GM21528 (cell line): ENCODE results near the gene WDR88.
"Not testable (repeated sequence)": the region's sequence is repeated elsewhere in the genome, so short reads cannot be mapped to it uniquely, and the experiment has no call there.

Experiments used
- ATAC-seq: cut with Tn5 transposase; IDR thresholded peaks from one replicate; pipeline ENCODE4 v1.9.1; 2021; ENCODE audit warnings: mild to moderate bottlenecking, moderate library complexity; ENCODE audit not compliant: unreplicated experiment, low FRiP score

WDR88 gene

DNA sequence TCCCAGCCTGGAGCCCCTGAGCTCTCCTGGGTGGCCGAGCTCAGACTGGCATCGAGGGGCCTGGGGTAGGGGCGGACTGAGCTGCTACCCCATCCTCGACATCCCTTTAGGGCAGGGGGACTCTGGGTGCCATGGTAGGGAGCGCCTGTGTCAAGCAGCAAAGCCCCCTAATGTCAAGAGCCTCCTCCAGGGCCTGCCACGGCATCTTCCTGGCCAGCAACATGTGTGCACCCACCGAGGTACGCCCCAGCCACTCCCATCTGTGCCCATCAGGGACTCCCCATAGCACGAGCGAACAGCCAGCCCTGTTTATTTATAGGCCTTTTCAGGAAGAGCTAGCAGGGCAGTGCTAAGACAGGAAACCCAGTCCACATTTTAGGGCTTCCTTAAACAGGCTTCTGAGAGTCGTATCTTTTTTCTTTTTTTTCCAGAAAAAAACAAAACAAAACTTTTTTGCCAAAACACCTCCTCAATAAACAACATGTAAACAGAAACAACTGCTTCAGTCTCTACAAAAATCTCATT lies 76.5 kb downstream of the WDR88 start:
- no peak for ATAC-seq

DNA sequence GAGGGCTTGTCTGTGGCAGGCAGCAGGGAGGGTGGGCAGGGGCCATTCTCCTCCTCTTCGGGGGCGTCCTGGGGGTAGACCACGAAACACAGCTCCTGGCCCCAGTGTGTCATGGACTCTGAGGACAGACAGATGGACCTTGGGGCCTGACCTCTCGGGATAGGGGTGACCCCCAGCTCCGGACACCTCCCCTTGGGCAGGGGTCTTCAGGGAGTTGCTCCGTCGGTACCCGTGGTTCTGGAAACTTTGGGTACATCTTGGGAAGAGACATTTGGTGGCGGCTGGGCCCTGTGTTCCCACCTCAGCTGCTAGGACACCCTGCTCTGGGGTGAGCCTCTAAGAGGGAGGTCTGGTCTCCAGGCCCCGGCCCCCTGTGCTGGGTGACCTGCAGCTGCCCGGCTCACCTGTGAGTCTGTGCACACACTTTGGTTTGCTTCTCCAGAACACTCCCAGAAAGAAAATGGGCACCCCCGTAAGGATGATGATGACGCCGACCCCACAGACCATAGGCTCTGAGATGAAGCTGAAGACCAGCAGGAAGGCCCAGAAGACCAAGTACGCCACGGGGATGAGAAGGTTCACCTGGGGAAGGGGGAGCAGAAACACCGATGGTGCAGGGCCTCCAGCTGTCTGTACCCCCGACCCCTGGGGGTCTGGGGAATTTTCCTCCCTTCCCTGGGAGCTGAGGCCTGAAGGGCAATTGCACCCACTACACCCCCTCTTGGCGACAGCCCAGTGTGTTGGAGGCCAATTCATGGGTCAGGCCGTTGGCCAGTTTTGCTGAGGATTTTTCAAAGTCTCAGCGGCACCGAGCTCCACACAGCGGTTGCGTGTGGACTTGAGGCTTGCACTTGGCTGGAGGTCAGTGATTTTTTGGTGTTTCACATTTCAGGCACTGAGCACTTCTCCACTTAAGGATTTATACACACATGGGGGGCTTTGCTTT lies 77.3 kb downstream of the WDR88 start:
- ATAC-seq: no peak

DNA sequence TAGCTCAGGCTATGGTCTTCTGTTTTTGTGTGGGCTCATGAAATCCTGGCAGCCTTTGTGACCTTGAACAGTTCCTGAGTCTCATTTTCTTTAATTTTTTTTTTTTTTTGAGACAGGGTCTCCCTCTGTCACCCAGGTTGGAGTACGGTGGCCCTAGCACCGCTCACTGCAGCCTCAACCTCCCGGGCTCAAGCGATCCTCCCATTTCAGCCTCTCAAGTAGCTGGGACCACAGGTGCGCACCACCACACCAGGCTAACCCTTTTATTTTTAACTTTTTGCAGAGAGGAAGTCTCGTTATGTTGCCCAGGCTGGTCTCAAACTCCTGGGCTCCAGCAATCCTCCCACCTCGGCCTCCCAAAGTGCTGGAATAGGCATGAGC lies 77.9 kb downstream of the WDR88 start:
- not testable (repeated sequence) for ATAC-seq

- no peak for ATAC-seq
Observed at GRCh38 chr19:33210266-33210940, 78.5 kb downstream of the WDR88 start.

DNA sequence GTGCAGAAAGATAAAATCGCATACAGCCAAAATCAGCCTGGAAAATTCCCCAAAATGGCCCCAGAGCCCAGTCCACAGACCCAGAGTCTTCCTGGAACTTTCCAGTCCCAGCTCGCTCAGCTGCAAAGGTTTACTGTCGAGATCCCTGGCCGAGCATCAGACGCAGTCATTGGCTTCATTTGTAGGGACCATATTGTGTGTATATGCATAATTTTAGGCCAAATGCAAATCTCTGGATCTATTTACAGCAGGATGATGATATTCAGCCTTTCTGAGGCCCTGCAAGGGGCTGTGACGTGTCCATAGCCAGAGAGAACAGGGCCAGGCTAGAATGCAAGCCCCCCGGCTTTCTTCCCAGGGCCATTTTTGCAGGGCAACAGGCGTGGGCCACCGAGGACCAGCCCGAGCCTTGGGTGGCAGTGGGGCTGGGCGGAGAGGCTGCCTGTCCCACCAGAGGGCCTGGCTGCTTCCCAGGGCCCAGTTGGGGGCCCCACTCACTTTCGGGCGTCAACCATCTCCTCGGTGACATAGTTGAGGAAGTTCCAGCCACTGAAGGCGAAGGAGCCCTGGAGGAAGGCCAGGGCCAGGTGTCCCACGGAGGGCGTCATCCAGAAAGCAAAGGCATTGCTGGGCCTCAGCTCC lies 80.0 kb downstream of the WDR88 start:
- ATAC-seq: no peak

- ATAC-seq: no peak
Observed at GRCh38 chr19:33212436-33213172, 80.7 kb downstream of the WDR88 start.

GRCh38 chr19:33214596-33214995 lies 82.7 kb downstream of the WDR88 start:
- ATAC-seq: no peak

DNA sequence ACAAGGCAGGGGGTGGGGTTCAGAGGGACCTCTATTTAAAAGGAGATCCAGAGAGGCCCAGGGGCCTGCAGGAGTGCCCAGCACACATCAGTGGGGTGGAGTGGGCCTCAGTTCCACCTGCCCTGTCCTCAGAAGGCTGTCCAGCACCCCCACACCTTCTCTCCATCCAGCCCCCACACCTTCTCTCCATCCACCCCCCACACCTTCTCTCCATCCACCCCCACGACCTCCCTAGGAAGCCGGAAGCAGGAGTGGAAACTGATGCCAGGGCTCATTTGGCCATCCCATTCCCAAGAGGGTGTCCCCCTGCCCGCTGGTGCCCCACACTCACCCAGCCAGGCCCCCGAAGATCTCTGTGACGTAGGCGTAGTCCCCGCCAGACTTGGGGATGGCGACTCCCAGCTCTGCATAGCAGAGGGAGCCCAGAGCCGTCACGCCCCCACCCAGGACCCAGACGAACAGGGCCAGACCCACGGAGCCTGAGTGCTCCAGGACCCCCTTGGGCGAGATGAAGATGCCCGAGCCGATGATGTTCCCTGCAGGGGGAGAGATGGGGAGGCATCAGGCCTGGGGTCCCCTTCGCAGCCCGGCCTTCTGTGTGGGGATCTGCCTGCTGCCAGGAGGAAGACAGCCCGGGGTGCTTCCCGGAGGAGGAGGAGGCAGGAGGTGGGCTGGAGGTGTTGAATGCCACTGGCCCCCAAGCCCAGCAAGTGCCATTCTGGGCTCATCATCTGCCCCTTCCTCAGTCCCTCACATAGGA lies 83.7 kb downstream of the WDR88 start:
- no peak for ATAC-seq

DNA sequence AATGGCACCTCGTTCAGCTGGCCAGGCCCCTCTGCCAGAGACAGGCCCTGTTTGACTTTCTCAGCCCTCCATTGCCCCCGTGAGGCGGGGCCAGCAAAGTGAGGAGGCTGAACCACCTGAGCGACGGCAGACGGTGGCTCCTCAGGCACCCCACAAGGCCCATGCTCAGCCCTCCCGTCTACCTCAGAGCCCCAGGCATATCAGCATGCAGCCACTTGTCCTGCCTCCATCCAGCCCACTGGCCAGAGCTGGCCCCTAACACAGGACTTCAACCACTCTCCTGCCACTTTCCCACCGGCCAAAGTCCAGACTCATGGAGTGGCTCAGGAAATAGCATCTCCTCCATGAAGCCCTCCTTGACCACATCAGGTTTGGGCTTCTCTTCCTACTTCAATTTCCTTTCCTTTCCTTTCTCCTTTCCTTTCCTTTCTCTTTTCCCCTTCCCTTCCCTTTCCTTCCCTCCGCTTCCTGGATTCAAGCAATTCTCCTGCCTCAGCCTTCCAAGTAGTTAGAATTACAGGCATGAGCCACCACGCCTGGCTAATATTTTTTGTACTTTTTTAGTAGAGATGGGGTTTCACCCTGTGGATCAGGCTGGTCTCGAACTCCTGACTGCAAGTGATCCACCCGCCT lies 84.4 kb downstream of the WDR88 start:
- no peak for ATAC-seq

GRCh38 chr19:33217881-33218280 lies 86.0 kb downstream of the WDR88 start:
- no peak for ATAC-seq

DNA sequence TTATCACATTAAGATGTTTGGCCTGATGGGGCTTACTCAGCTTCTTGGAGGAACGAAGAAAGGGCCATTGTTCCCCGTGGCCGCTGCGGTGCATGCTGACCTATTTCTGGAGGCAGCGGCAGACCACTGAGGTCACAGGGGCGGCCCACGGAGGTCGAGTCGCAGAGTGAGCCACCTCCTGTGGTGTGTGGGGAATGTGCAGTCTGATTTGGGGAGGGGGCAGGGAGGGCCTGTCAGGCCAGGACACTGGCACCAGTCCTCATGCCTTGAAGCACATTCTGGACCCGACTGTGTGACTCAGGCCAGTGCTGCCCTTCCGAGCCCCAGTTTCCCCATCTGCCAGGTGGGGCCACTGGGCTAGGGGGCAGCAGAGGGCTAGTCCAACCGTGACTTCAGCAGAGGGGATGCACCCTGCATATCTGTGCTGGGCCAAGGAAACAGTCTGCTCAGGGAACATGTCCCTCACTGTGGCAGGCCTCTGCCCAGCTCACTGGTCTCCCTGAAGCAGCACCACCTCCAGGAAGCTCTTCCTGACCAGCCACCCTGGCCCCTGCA lies 87.4 kb downstream of the WDR88 start:
- no peak for ATAC-seq

GRCh38 chr19:33220115-33220514 lies 88.2 kb downstream of the WDR88 start:
- no peak for ATAC-seq

DNA sequence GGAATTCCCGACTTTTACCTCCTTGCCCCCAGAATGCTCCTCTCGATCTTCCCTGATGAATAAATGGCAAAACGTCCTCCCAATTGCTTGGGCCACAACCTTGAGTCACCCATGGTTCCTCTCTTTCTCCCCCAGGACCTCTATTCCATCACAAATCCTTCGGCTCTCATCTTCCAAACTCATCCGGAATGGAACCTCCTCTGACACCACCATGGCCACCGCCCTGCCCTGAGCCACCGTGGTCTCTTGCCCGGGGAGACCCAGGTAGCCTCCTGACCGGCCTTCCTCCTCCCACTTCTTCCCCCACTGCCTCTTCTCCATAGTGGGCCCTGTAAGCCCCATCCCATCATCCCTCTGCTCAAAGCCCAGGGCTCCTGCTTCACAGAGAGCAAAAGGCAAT lies 88.8 kb downstream of the WDR88 start:
- no peak for ATAC-seq

DNA sequence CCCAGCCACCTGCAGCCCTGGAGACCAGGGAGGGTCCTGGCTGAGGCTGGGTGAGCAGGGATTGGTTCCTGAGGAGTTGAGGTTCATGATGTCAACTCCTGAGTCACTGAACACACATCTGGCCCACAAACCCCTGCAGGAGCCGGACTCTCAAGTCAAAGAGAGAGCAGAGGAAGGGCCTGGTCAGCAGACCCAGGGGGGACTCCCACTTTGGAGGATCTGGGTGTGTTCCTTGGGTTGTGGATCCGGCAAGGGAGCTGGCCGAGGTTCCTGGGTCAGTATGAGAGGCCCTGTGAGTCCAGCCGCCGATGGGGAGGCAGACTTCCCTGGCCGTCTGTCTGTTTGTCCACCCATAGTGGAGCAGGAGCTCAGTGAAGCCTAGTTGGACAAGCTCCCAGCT lies 89.7 kb downstream of the WDR88 start:
- no peak for ATAC-seq

DNA sequence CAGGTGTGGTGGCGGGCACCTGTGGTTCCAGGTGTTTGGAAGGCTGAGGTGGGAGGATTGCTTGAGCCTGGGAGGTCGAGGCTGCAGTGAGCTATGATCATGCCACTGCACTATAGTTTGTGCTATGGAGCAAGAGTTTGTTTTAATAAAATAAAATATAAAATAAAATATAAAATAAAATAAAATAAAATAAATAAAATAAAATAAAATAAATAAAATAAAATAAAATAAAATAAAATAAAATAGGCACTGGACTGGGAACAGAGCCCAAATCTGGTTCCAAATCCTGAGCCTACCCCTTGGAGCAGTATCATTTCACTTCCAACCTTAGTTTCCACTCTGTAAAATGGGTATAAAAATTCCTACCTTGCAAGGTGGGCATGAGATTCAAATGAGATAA lies 90.3 kb downstream of the WDR88 start:
- ATAC-seq: not testable (repeated sequence)

GRCh38 chr19:33224694-33225457 lies 93.0 kb downstream of the WDR88 start:
- no peak for ATAC-seq
